Bronchial epithelial cell (primary cell): ENCODE results near the gene ADGRD1. TPM values are rescaled to one million over a fixed set of nuclear protein-coding genes. Genes with fewer than 3 reads are reported as not detected.
"Not testable (repeated sequence)": the region's sequence is repeated elsewhere in the genome, so short reads cannot be mapped to it uniquely, and the experiment has no call there.

ENCODE experiments used
- DNase-seq: peaks from one replicate; pipeline ENCODE4 v3.0.0-alpha.2; 2010; ENCODE audit warnings: low read depth
- FAIRE-seq: peaks from 2 replicates; lab custom pipeline; 2011; peaks lifted over from hg19 to GRCh38; lab: Jason Lieb, UNC
- H3K27me3 ChIP-seq: 2 replicates; pipeline ENCODE4 v1.5.1; 2011; ENCODE audit warnings: low read length; ENCODE audit not compliant: control insufficient read depth, insufficient read depth
- H3K36me3 ChIP-seq: 2 replicates; pipeline ENCODE4 v1.5.1; 2011; ENCODE audit warnings: low read length; ENCODE audit not compliant: control insufficient read depth, insufficient read depth
- H3K4me3 ChIP-seq: 2 replicates; pipeline ENCODE4 v1.5.1; 2011; ENCODE audit warnings: mild to moderate bottlenecking, low read depth, low read length, control low read depth
- total RNA-seq: library from RNA; depleted of rRNA; stranded (reverse); fragments of >200 nt; gene quantifications from 2 replicates; pipeline ENCODE4 v1.2.1, GENCODE V29; 2014
- TF ChIP-seq, protein P1 (sequence below): IDR thresholded peaks from 2 replicates; pipeline ENCODE4 v1.5.1; 2011; ENCODE audit warnings: mild to moderate bottlenecking, moderate library complexity, low read length, control low read depth, inconsistent platforms; ENCODE audit not compliant: insufficient read depth, severe bottlenecking

The ADGRD1 gene
- total RNA-seq, 1 donor from 2014 or later, result not detected

DNA sequence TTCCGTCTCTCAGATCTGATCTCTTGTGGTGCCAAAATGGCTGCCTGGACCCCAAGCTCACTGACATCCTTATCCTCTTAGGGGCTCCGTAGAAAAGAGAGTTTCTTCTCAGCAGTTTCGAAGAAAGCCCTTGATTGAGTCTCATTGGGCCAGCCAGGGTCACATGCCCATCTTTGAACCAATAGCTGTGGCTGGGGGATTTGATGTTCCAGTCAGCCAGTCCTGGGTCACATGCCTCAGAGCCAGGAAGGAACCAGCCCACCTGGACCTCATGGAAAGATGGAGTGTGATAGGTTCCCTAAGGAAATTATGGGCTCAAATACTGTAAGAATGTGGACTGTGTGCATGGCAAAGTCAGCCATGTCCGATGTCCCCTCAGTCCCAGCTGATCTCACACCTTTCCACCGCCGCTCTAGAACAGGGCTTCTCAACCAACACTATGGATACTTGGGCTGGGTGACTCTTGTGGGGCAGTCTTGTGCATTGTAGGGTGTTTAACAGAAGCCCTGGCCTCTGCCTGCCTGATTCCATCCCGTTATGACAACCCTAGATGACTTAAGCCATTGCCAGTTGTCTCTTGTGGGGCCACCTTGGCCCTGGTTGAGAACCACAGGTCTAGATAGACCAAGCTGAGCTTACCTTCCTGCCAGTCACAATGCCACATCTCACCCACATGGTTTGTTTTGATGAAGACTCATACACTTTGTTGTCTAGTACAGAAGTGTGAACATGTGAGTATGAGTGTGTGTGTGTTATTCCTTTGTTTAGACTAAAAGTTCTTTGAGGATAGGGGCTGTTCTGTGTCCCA, 163.9 kb downstream of the ADGRD1 start:
- DNase-seq (no peak), FAIRE-seq (no peak)
- Histone ChIP-seq H3K4me3 (no peak overlapping the region), H3K27me3 (no peaks in the 10 kb centered on the region), H3K36me3 (no peaks in the 10 kb centered on the region)
- TF ChIP-seq, protein P1, sequence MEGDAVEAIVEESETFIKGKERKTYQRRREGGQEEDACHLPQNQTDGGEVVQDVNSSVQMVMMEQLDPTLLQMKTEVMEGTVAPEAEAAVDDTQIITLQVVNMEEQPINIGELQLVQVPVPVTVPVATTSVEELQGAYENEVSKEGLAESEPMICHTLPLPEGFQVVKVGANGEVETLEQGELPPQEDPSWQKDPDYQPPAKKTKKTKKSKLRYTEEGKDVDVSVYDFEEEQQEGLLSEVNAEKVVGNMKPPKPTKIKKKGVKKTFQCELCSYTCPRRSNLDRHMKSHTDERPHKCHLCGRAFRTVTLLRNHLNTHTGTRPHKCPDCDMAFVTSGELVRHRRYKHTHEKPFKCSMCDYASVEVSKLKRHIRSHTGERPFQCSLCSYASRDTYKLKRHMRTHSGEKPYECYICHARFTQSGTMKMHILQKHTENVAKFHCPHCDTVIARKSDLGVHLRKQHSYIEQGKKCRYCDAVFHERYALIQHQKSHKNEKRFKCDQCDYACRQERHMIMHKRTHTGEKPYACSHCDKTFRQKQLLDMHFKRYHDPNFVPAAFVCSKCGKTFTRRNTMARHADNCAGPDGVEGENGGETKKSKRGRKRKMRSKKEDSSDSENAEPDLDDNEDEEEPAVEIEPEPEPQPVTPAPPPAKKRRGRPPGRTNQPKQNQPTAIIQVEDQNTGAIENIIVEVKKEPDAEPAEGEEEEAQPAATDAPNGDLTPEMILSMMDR, result no peak

DNA sequence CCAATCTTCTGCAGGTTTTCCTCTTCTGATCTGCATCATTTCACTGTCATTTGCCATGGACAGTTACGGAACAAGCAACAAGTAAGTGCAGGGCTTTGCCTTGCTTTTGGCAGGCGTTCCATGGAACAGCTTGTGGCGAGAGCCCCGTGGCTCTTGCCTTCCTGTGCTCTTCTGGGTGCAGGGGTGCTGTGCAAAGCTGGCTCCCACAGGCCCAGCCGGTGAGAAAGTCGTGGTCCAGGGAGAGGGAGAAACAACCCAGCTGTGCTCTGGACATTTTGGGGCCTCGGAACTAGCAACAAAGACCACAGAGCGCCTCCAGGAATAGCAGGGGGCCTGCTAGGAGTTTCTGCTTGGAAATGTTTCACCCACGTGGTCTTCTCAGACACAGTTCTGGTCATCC, 164.7 kb downstream of the ADGRD1 start:
- no peaks in the 10 kb centered on the region for H3K27me3 ChIP-seq
- no peak overlapping the region for H3K4me3 ChIP-seq
- TF ChIP-seq, protein P1, result no peak
- DNase-seq (no peak), FAIRE-seq (no peak)
- H3K36me3 ChIP-seq, result no peaks in the 10 kb centered on the region

DNA sequence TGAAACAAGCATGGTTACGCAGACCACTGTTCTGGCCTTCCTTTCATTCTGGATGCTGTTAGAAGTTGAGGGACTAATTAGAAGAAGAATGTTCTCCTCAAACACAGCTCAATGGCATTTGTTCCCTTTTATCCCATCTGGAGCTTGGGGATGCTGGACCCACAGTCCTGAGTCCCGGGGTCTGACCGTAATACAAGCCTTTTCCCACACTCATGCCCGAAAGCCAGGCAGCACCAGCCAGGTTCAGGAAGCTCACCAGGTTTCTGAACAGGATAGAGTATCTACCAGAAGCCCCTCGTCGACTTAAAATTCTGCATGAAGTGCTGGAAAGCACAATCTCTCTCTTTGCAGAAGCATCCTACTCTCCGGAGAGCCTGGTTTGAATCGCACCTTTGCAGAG, 165.6 kb downstream of the ADGRD1 start:
- H3K36me3 ChIP-seq, DNase-seq, H3K27me3 ChIP-seq, H3K4me3 ChIP-seq: not testable (repeated sequence)
- FAIRE-seq, result peak; percentile 81

DNA sequence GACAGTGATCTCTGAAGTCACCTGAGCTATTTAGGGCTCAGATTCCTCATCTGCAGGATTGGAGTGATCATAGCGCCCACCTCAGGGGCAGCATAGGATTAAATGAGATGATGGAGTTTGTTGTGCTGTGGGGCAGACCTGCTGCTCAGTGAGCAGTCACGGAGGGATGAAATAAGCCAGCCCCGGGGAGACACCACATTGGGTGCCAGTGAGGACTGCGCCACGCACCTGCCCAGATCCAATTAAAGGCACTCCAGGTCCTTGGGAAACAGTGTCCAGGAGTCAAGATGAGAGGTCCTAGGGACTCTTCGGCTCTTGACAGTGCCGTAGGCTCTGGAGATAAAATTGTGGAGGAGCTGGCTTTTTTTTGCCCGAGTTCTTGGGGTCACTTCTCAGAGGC, 166.2 kb downstream of the ADGRD1 start:
- Histone ChIP-seq H3K4me3 (no peak overlapping the region), H3K36me3 (no peaks in the 10 kb centered on the region), H3K27me3 (no peaks in the 10 kb centered on the region)
- FAIRE-seq (no peak), DNase-seq (no peak)
- TF ChIP-seq, protein P1, result no peak

DNA sequence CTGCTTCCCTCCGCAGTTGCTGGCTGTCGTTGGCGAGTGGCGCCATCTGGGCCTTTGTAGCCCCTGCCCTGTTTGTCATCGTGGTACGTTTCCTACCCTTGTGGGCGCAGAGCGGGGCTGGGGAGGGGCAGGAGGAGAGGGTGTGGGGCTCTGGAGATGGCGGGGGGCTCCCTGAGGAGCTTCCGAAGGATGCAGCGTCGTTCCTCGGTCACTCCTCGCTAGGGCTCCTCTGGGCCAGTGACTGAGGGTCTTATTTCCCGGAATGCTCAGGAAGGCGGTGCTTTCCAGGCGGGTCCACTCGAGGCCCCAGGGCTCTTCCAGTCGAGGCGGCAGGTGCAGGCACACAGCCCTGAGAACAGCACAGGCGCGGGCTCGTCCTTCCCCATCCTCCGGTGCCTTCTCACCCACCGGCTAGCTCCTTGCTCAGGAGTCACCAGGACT, 167.1 kb downstream of the ADGRD1 start:
- Histone ChIP-seq H3K27me3 (no peaks in the 10 kb centered on the region), H3K36me3 (no peaks in the 10 kb centered on the region), H3K4me3 (no peak overlapping the region)
- TF ChIP-seq, protein P1, result no peak
- DNase-seq (no peak), FAIRE-seq (no peak)

DNA sequence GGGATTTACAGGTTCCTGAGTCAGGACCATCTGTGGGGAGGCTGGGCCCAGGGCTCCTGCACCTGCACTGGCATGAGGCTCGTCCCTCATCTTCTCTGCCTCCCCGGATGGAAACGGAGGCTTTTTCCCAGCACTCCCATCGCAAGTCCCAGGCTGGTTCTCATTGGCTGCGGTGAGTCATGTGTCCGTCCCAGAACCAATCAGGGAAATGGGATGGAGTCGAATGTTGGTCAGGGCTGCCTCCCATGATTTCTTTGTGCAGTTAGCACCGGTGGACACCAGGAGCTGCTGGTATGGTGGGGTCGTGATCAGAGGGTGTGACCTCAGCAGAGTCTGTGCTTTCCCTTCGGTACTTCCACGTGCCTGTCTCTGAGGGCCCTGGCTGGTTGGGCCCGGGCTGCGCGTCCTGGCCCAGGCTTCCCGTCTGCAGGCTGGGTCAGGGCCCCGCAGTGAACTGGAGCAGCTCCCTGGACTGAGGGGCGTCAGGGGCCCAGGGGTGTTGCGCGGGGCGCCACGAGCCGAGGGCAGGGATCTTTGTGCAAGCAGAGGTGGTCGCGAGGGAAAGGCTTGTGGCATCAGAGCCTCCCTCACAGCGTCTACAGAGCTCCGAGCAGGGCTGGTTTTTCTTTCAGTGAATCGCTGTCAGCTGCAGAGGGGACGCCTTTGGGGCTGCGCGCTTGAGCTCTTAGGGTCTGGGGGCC, 168.1 kb downstream of the ADGRD1 start:
- DNase-seq (no peak), FAIRE-seq (no peak)
- TF ChIP-seq, protein P1, result no peak
- Histone ChIP-seq H3K36me3 (no peaks in the 10 kb centered on the region), H3K4me3 (no peak overlapping the region), H3K27me3 (no peaks in the 10 kb centered on the region)
